SK-N-SH (cell line): ENCODE measurements around the gene LENEP. TPM values are rescaled to one million over a fixed set of nuclear protein-coding genes. Genes with fewer than 3 reads are reported as not detected.

Experiments used
- CTCF ChIA-PET: fragments of 300-600, 350-600 bp; formaldehyde crosslinking; extraction: SDS; loops from one replicate; lab custom pipeline; 2021; lab: Yijun Ruan, JAX
- POLR2A ChIA-PET: fragments of 350-600 bp; sonication (Branson Sonifier 250); formaldehyde crosslinking; extraction: SDS; loops from one replicate; lab custom pipeline; 2020; ENCODE audit warnings: antibody characterized with exemption, inconsistent platforms; lab: Yijun Ruan, JAX
- DNase-seq: peaks from one replicate; pipeline ENCODE4 v3.0.0; 2012
- H2AFZ ChIP-seq: fragments of 200-600 bp; sonication (generic); 2 replicates; pipeline ENCODE4 v1.8.1; 2016; ENCODE audit warnings: antibody characterized with exemption, mild to moderate bottlenecking, low read depth
- H3F3A ChIP-seq: fragments of 200-600 bp; sonication (generic); replicated peaks from 2 replicates; pipeline ENCODE3; 2016; ENCODE audit warnings: antibody characterized with exemption, mild to moderate bottlenecking; ENCODE audit not compliant: insufficient read depth
- H3K27ac ChIP-seq, 2 experiments: fragments of 200-500 bp in 1 of 2; fragments of 200-600 bp in 1 of 2; sonication (Bioruptor generic) in 1 of 2; sonication (generic), shearing (Covaris generic) in 1 of 2; 2 replicates each; pipeline versions ENCODE4 v1.5.1 to v1.6.1; 2014 to 2016; ENCODE audit warnings: low read depth in 2 of 2, inconsistent platforms in 1 of 2, low read length in 1 of 2, mild to moderate bottlenecking in 1 of 2, mixed read lengths in 1 of 2
- H3K27me3 ChIP-seq: fragments of 200-600 bp; sonication (generic), shearing (Covaris generic); 2 replicates; pipeline ENCODE4 v1.6.1; 2016; ENCODE audit warnings: mixed run types; ENCODE audit not compliant: insufficient read depth
- H3K36me3 ChIP-seq, 2 experiments: fragments of 200-500 bp in 1 of 2; fragments of 200-600 bp in 1 of 2; sonication (Bioruptor generic) in 1 of 2; sonication (generic) in 1 of 2; replicated peaks in 1 of 2; 2 replicates each; pipeline versions ENCODE3 to v1.5.1; 2014 to 2016; ENCODE audit warnings: low read length in 1 of 2, mild to moderate bottlenecking in 1 of 2; ENCODE audit not compliant: insufficient read depth in 2 of 2, control insufficient read depth in 1 of 2
- H3K4me1 ChIP-seq, 2 experiments: fragments of 200-500 bp in 1 of 2; fragments of 200-600 bp in 1 of 2; sonication (Bioruptor generic) in 1 of 2; sonication (generic), shearing (Covaris generic) in 1 of 2; 2 replicates each; pipeline versions ENCODE4 v1.5.1 to v1.6.1; 2014 to 2016; ENCODE audit warnings: low read depth in 1 of 2, low read length in 1 of 2, mixed run types in 1 of 2; ENCODE audit not compliant: insufficient read depth in 2 of 2, control insufficient read depth in 1 of 2
- H3K4me2 ChIP-seq: fragments of 200-600 bp; sonication (generic), shearing (Covaris generic); 2 replicates; pipeline ENCODE4 v1.6.1; 2017; ENCODE audit warnings: mixed run types
- H3K4me3 ChIP-seq, 2 experiments: fragments of 200-500 bp in 1 of 2; fragments of 200-600 bp in 1 of 2; sonication (Bioruptor generic) in 1 of 2; sonication (generic), shearing (Covaris generic) in 1 of 2; 2 replicates each; pipeline versions ENCODE4 v1.5.1 to v1.8.1; 2014 to 2016; ENCODE audit warnings: low read depth in 2 of 2, inconsistent platforms in 1 of 2, low read length in 1 of 2, mild to moderate bottlenecking in 1 of 2, mixed read lengths in 1 of 2, moderate library complexity in 1 of 2
- H3K79me2 ChIP-seq: fragments of 200-600 bp; sonication (generic); 2 replicates; pipeline ENCODE4 v1.8.1; 2017; ENCODE audit warnings: mild to moderate bottlenecking; ENCODE audit not compliant: insufficient read depth
- H3K9ac ChIP-seq: fragments of 200-600 bp; sonication (generic); 2 replicates; pipeline ENCODE4 v1.6.1; 2017; ENCODE audit warnings: mixed run types
- H3K9me2 ChIP-seq: fragments of 200-600 bp; sonication (generic); 2 replicates; pipeline ENCODE4 v1.6.1; 2017; ENCODE audit warnings: mixed run types
- H3K9me3 ChIP-seq: fragments of 200-600 bp; sonication (generic); 2 replicates; pipeline ENCODE4 v1.6.1; 2017; ENCODE audit warnings: mixed run types, mild to moderate bottlenecking, moderate library complexity
- H4K20me1 ChIP-seq: fragments of 200-600 bp; sonication (generic); 2 replicates; pipeline ENCODE4 v1.6.1; 2017; ENCODE audit warnings: mild to moderate bottlenecking, mixed run types; ENCODE audit not compliant: insufficient read depth
- CHD2 ChIP-seq: fragments of 150-350 bp; IDR thresholded peaks from 2 replicates; pipeline ENCODE4 v1.6.1; 2018; ENCODE audit warnings: low read length; ENCODE audit not compliant: partially characterized antibody
- CTCF ChIP-seq: fragments of 200-600 bp; sonication (generic); IDR thresholded peaks from 2 replicates; pipeline ENCODE4 v1.6.1; 2017; ENCODE audit warnings: antibody characterized with exemption, mild to moderate bottlenecking, moderate library complexity
- ELF1 ChIP-seq: IDR thresholded peaks from 2 replicates; pipeline ENCODE4 v1.4.0; 2012
- FOXJ3 ChIP-seq: sonication (generic); formaldehyde crosslinking; IDR thresholded peaks from 2 replicates; pipeline ENCODE4 v1.5.1; 2020; ENCODE audit warnings: mild to moderate bottlenecking, missing genetic modification reagents
- IRF3 ChIP-seq: fragments of 150-350 bp; IDR thresholded peaks from 2 replicates; pipeline ENCODE4 v1.6.1; 2016; ENCODE audit warnings: mild to moderate bottlenecking, low read depth, low read length
- JUND ChIP-seq: IDR thresholded peaks from 2 replicates; pipeline ENCODE4 v1.4.0; 2012
- MEF2A ChIP-seq: IDR thresholded peaks from 2 replicates; pipeline ENCODE4 v1.4.0; 2012; ENCODE audit warnings: low read depth, borderline replicate concordance
- MXI1 ChIP-seq: IDR thresholded peaks from 2 replicates; pipeline ENCODE4 v1.6.1; 2012; ENCODE audit warnings: mild to moderate bottlenecking, low read depth, low read length, improper control_type of control experiment
- NRF1 ChIP-seq: IDR thresholded peaks from 2 replicates; pipeline ENCODE4 v1.6.1; 2012; ENCODE audit warnings: low read depth, mild to moderate bottlenecking, low read length
- SIN3A ChIP-seq: IDR thresholded peaks from 2 replicates; pipeline ENCODE4 v1.6.1; 2012; ENCODE audit warnings: low read depth, mild to moderate bottlenecking, low read length, moderate library complexity, borderline replicate concordance
- SMC3 ChIP-seq: IDR thresholded peaks from 2 replicates; pipeline ENCODE4 v1.6.1; 2012; ENCODE audit warnings: low read depth, low read length, improper control_type of control experiment
- WGBS: methylation state at CpG from one replicate; pipeline ENCODE4 v1.1.6; 2017; ENCODE audit warnings: low lambda C conversion rate; 5-methylcytosine and 5-hydroxymethylcytosine counted together
- polyA plus RNA-seq, 3 experiments: library from polyadenylated mRNA; depleted of rRNA; stranded (reverse); fragments of >200 nt; gene quantifications; 2 replicates each; pipeline ENCODE4 v1.2.3, GENCODE V29; 2012

Gene LENEP
- polyA plus RNA-seq, 1 of the 3 experiments (the other 2 are of a cell fraction), result not detected

GRCh38 chr1:155011004-155011416 is 17.6 kb downstream of the LENEP start:
- H4K20me1 ChIP-seq, result peaks cover 3% of the 10 kb centered on the region; the same call in 1 of the 2 replicates
- H3K4me1 ChIP-seq, result peaks cover 0 to 12% of the 10 kb centered on the region in 2 experiments; a peak in 1 of 4 replicates
- no peaks in the 10 kb centered on the region for H3K27me3 ChIP-seq
- H3K9me3 ChIP-seq, result no peaks in the 10 kb centered on the region
- peaks cover 0 to 17% of the 10 kb centered on the region in 2 experiments for H3K36me3 ChIP-seq
- CTCF ChIA-PET, result interaction anchor here (0.8 to 9.3 kb wide), 6 partner anchors 10 to 163 kb away, joined by 3 to 149 read pairs (median 4); partner anchors contain the start of genes ADAM15, PYGO2 and ZBTB7B
- no peak overlapping the region for H3K27ac ChIP-seq
- 100% methylated on average over 4 of the region's 5 CpGs for WGBS
- no peak overlapping the region for H2AFZ ChIP-seq
- no peak overlapping the region for H3K9ac ChIP-seq
- POLR2A ChIA-PET, result interaction anchor here (1.4 kb wide), 1 partner anchor 11 kb away, joined by 4 read pairs; no protein-coding TSS in a partner anchor
- H3K4me2 ChIP-seq, result no peak overlapping the region
- H3K9me2 ChIP-seq, result no peaks in the 10 kb centered on the region
- H3F3A ChIP-seq, result no peaks in the 10 kb centered on the region
- H3K4me3 ChIP-seq, result no peak overlapping the region
- DNase-seq, result no peak
- peaks cover 5% of the 10 kb centered on the region for H3K79me2 ChIP-seq
- TF ChIP-seq SIN3A (no peak), JUND (no peak), MXI1 (no peak)

- Histone ChIP-seq H3K27ac (no peak overlapping the region; a peak in 1 of 4 replicates), H3K9me2 (no peaks in the 10 kb centered on the region), H3K27me3 (no peaks in the 10 kb centered on the region), H3K4me1 (peaks cover 0 to 10% of the 10 kb centered on the region in 2 experiments; a peak in 1 of 4 replicates), H3K9me3 (no peaks in the 10 kb centered on the region), H3F3A (no peaks in the 10 kb centered on the region), H3K4me3 (no peak overlapping the region), H3K4me2 (no peak overlapping the region), H2AFZ (no peak overlapping the region), H4K20me1 (peaks cover 3% of the 10 kb centered on the region; the same call in 1 of the 2 replicates), H3K79me2 (peaks cover 5% of the 10 kb centered on the region), H3K9ac (no peak overlapping the region), H3K36me3 (peaks cover 0 to 18% of the 10 kb centered on the region in 2 experiments)
- no peak for TF ChIP-seq IRF3
- no peak for TF ChIP-seq CTCF
- TF ChIP-seq FOXJ3 (CRISPR knock-in tag), result no peak
- TF ChIP-seq MEF2A, result no peak
- no peak for TF ChIP-seq SMC3
- no peak for TF ChIP-seq SIN3A
- TF ChIP-seq JUND, result no peak
- no peak for TF ChIP-seq ELF1
- no peak for TF ChIP-seq NRF1
- TF ChIP-seq CHD2, result no peak
- TF ChIP-seq MXI1, result no peak
- POLR2A ChIA-PET, result interaction anchor here (1.4 kb wide), 1 partner anchor 11 kb away, joined by 4 read pairs; no protein-coding TSS in a partner anchor
- CTCF ChIA-PET, result interaction anchor here (0.5 to 9.3 kb wide), 8 partner anchors 10 to 163 kb away, joined by 3 to 149 read pairs (median 3); partner anchors contain the start of gene ZBTB7B
- DNase-seq, result no peak
- WGBS, result 93% methylated on average over 3 of the region's 6 CpGs
Measured at GRCh38 chr1:155011437-155012025, 18.1 kb downstream of the LENEP start.
